ENCODE data around the gene NPIPB6.
"Not testable (repeated sequence)": the region's sequence is repeated elsewhere in the genome, so short reads cannot be mapped to it uniquely, and the experiment has no call there.

The NPIPB6 gene

DNA sequence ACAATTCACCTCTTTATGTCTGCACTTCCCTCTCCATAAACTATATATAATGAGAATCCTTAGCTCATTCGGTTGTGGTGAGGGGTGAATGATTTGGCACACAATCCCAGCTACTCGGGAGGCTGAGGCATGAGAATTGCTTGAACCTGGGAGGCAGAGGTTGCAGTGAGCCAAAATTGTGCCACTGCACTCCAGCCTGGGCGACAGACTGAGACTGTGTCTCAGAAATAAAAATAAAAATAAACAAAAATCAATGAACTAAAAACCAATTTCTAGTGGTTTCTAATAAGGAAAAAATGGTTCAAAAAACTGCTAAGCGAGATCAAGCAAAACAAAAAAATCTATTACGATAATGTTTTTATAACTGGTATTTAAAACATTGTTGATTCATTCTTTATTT is at the start of gene NPIPB6:
NPIPB6 (minus strand) TSS at position 101 of the 400 bp plus-strand sequence. CDS start 686 bp downstream, outside the sequence.
- not testable (repeated sequence) for H3K9ac ChIP-seq (ENCODE audit: low read length); H3K4me3 ChIP-seq (ENCODE audit: low read depth in 1 of 2, low read length in 2 of 2); H3K4me1 ChIP-seq (ENCODE audit: insufficient read depth, low read length); H3K27ac ChIP-seq (ENCODE audit: low read depth, low read length); H3K36me3 ChIP-seq (ENCODE audit: insufficient read depth, low read length); H3K27me3 ChIP-seq (ENCODE audit: control insufficient read depth in 1 of 2, insufficient read depth in 2 of 2, low read length in 2 of 2); H3K9me3 ChIP-seq (ENCODE audit: low read length)

DNA sequence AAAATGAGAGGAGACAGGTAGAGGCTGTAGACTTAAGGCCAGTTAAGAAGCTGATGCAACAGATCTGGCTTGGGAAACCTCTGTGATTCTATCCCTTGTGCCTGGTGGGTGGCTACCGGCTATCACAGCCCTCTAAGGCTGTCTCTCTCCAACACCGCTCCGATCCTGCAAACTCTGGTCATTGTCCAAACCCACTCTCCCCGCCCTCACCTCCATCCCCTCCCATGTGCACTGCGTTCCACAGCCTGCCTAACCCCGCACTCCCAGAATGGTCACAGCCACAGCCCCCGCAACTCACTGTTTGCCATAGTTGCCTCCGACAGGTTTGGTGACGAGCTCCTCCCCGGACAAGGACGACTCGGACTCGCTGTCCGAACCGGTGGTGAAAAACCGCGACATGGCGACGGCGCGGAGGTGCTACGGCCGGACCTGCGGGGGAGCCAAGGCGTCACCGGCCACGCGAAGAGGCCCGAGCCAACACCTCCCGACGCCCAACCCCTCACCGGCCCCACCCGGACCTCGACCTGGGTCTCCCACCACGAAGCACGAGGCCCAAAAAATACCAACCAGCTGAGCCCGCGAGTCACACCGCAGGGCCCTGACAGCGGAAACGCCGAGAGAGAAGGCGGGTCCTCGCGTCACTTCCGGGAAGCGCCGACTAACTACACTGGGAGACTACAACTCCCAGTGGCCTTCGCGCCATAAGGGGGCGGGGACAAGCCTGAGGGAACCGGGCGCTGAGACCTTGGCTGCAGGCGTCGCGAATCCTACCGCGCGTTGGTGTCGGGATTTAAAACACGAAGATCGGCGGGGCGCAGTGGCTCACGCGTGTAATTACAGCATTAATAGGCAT is 40.1 kb upstream of the NPIPB6 start, which contains the start of gene EIF3CL:
EIF3CL (minus strand) TSS at position 622 of the 853 bp plus-strand sequence; CDS start at position 399, 223 bp downstream.
- H3K36me3 ChIP-seq (ENCODE audit: insufficient read depth, low read length); H3K9ac ChIP-seq (ENCODE audit: low read length); H3K4me1 ChIP-seq (ENCODE audit: insufficient read depth, low read length); H3K4me3 ChIP-seq (ENCODE audit: low read depth in 1 of 2, low read length in 2 of 2); H3K27ac ChIP-seq (ENCODE audit: low read depth, low read length); H3K9me3 ChIP-seq (ENCODE audit: low read length); H3K27me3 ChIP-seq (ENCODE audit: control insufficient read depth in 1 of 2, insufficient read depth in 2 of 2, low read length in 2 of 2): not testable (repeated sequence)

DNA sequence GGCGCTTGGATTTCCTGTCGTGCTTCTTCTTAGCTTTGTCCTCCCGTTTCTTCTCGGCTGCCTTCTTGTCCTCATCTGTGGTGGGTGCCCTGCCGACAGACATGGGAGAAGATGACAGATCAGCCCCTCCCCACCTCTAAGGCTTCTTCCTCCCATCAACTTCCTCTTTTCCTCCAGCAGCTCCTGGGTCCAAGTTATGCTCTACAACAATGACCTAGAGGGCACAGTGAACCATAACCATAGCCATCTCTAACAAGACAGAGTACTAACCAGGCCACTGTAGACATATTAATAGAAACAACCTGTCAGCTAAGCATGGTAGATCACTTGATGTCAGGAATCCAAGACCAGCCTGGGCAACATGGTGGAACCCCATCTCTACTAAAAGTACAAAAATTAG is 28.7 kb upstream of the NPIPB6 start:
- H3K4me3 ChIP-seq (ENCODE audit: low read depth in 1 of 2, low read length in 2 of 2); H3K4me1 ChIP-seq (ENCODE audit: insufficient read depth, low read length); H3K27me3 ChIP-seq (ENCODE audit: control insufficient read depth in 1 of 2, insufficient read depth in 2 of 2, low read length in 2 of 2); H3K27ac ChIP-seq (ENCODE audit: low read depth, low read length); H3K9ac ChIP-seq (ENCODE audit: low read length); H3K9me3 ChIP-seq (ENCODE audit: low read length); H3K36me3 ChIP-seq (ENCODE audit: insufficient read depth, low read length): not testable (repeated sequence)

DNA sequence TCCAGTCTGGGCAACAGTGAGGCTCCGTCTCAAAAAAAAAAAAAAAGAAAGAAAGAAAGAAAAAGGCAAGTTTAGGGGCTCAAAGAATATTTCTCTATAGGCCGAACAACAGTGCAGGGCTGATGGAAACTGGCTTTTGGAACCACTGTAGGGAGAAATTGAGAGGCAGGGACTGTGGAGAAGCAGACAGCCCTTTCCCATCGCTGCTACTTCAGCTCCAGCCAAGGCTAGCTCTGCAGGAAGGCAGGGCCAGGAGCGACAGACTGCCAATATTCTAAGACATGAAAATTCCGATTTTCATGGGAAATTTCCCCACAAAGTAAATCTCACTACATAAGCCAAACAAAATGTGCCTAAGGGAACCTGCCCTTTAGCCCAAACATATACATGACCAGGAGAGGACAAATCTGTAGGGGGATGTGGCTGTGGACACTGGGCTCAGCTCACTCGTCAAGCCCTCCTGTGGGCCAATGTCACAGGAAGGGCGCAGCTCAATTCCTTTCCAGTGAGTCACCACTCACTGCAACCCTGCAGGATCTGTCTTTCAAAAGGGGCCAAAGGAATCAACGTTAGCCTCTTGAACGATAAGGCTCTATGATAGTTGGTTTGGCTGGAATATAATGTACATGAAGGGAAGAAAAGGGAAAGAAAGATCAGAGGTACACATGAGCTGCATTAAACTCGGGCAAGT is 19.0 kb upstream of the NPIPB6 start:
- not testable (repeated sequence) for H3K9me3 ChIP-seq (ENCODE audit: low read length); H3K27me3 ChIP-seq (ENCODE audit: control insufficient read depth in 1 of 2, insufficient read depth in 2 of 2, low read length in 2 of 2); H3K36me3 ChIP-seq (ENCODE audit: insufficient read depth, low read length); H3K4me1 ChIP-seq (ENCODE audit: insufficient read depth, low read length); H3K4me3 ChIP-seq (ENCODE audit: low read depth in 1 of 2, low read length in 2 of 2); H3K27ac ChIP-seq (ENCODE audit: low read depth, low read length); H3K9ac ChIP-seq (ENCODE audit: low read length)

DNA sequence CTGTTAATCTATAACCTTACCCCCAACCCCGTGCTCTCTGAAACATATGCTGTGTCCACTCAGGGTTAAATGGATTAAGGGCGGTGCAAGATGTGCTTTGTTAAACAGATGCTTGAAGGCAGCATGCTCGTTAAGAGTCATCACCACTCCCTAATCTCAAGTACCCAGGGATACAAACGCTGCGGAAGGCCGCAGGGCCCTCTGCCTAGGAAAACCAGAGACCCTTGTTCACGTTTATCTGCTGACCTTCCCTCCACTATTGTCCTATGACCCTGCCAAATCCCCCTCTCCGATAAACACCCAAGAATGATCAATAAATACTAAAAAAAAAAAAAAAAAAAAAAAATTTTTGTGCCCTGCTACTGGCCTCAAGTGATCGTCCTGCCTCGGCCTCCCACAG is 14.5 kb upstream of the NPIPB6 start:
- H3K4me3 ChIP-seq (ENCODE audit: low read depth in 1 of 2, low read length in 2 of 2); H3K4me1 ChIP-seq (ENCODE audit: insufficient read depth, low read length); H3K9ac ChIP-seq (ENCODE audit: low read length); H3K9me3 ChIP-seq (ENCODE audit: low read length); H3K27me3 ChIP-seq (ENCODE audit: control insufficient read depth in 1 of 2, insufficient read depth in 2 of 2, low read length in 2 of 2); H3K27ac ChIP-seq (ENCODE audit: low read depth, low read length); H3K36me3 ChIP-seq (ENCODE audit: insufficient read depth, low read length): not testable (repeated sequence)

DNA sequence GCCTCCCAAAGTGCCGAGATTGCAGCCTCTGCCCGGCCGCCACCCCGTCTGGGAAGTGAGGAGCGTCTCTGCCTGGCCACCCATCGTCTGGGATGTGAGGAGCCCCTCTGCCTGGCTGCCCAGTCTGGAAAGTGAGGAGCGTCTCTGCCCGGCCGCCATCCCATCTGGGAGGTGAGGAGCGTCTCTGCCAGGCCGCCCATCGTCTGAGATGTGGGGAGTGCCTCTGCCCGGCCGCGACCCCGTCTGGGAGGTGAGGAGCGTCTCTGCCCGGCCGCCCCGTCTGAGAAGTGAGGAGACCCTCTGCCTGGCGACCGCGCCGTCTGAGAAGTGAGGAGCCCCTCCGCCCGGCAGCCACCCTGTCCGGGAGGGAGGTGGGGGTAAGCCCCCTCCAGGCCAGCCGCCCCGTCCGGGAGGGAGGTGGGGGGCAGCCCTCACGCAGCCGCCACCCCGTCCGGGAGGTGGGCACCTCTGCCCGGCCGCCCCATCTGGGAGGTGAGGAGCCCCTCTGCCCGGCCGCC is 13.9 kb upstream of the NPIPB6 start:
- not testable (repeated sequence) for H3K27me3 ChIP-seq (ENCODE audit: control insufficient read depth in 1 of 2, insufficient read depth in 2 of 2, low read length in 2 of 2); H3K4me3 ChIP-seq (ENCODE audit: low read depth in 1 of 2, low read length in 2 of 2); H3K9me3 ChIP-seq (ENCODE audit: low read length)

DNA sequence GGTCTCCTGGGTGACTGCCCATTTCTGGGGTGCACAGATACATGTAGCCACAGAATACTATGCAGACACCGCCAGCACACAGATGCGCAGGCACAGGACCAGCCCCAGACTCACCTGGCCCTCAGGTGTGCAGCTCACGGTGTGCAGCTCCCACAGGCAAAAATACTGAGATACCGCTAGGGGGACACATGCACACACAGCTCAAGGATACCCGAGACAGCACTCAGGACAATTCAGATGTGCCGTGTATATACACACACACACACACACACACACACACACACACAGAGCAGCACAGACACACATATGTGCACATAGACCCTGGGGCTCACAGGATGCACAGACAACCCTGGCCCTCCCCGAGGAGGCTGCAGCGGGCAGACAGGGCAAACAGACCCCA is 11.8 kb upstream of the NPIPB6 start:
- H3K9ac ChIP-seq (ENCODE audit: low read length); H3K27me3 ChIP-seq (ENCODE audit: control insufficient read depth in 1 of 2, insufficient read depth in 2 of 2, low read length in 2 of 2): not testable (repeated sequence)

More for the DNA sequence above, 13.9 kb upstream of the NPIPB6 start:
- not testable (repeated sequence) for H3K4me1 ChIP-seq (ENCODE audit: insufficient read depth, low read length); H3K9ac ChIP-seq (ENCODE audit: low read length); H3K36me3 ChIP-seq (ENCODE audit: insufficient read depth, low read length); H3K27ac ChIP-seq (ENCODE audit: low read depth, low read length)

DNA sequence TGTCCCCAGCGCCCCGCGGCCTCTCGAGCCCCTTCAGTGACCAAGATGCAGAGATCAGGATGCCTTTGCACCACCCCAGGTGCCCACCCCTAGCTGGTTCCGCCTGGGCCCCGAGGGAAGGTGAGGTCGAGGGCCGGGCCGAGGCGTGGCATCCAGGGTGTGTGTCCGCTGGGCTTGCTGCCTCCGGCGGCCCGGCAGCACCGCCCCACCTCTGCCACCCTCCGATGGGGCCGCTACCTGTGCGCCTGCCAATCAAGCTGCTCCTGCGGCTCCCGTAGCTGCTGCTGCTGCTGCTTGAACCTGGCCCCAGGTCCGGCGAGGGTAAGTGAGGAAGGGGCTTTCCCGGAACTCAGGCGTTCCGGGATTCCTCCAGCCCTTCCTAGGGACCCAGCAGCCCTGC is 11.0 kb upstream of the NPIPB6 start:
- not testable (repeated sequence) for H3K9ac ChIP-seq (ENCODE audit: low read length); H3K4me3 ChIP-seq (ENCODE audit: low read depth in 1 of 2, low read length in 2 of 2); H3K36me3 ChIP-seq (ENCODE audit: insufficient read depth, low read length); H3K27ac ChIP-seq (ENCODE audit: low read depth, low read length); H3K4me1 ChIP-seq (ENCODE audit: insufficient read depth, low read length); H3K27me3 ChIP-seq (ENCODE audit: control insufficient read depth in 1 of 2, insufficient read depth in 2 of 2, low read length in 2 of 2); H3K9me3 ChIP-seq (ENCODE audit: low read length)

More for the DNA sequence above, 11.8 kb upstream of the NPIPB6 start:
- H3K4me3 ChIP-seq (ENCODE audit: low read depth in 1 of 2, low read length in 2 of 2); H3K27ac ChIP-seq (ENCODE audit: low read depth, low read length); H3K36me3 ChIP-seq (ENCODE audit: insufficient read depth, low read length); H3K9me3 ChIP-seq (ENCODE audit: low read length); H3K4me1 ChIP-seq (ENCODE audit: insufficient read depth, low read length): not testable (repeated sequence)

DNA sequence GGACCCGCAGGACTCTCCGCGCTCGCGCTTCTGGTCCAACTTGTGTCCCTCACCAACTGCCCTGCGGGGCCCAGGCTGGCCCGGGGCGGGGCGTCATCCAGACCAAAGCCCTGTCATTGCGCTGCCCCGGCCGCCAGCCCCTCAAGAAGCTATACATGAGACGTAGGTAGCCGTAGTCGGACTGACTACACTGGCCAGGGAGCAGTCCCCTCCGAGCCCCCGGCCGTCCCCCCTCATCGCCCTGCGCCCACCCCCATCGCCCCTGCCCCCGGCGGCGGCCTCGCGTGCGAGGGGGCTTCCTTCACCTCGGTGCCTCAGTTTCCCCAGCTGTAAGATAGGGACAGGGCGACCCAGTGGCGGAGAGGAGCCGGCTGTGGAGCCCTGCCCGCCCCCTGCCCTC is 4.6 kb upstream of the NPIPB6 start:
- H3K36me3 ChIP-seq (ENCODE audit: insufficient read depth, low read length); H3K27ac ChIP-seq (ENCODE audit: low read depth, low read length); H3K27me3 ChIP-seq (ENCODE audit: control insufficient read depth in 1 of 2, insufficient read depth in 2 of 2, low read length in 2 of 2); H3K4me1 ChIP-seq (ENCODE audit: insufficient read depth, low read length); H3K9me3 ChIP-seq (ENCODE audit: low read length); H3K9ac ChIP-seq (ENCODE audit: low read length); H3K4me3 ChIP-seq (ENCODE audit: low read depth in 1 of 2, low read length in 2 of 2): not testable (repeated sequence)

DNA sequence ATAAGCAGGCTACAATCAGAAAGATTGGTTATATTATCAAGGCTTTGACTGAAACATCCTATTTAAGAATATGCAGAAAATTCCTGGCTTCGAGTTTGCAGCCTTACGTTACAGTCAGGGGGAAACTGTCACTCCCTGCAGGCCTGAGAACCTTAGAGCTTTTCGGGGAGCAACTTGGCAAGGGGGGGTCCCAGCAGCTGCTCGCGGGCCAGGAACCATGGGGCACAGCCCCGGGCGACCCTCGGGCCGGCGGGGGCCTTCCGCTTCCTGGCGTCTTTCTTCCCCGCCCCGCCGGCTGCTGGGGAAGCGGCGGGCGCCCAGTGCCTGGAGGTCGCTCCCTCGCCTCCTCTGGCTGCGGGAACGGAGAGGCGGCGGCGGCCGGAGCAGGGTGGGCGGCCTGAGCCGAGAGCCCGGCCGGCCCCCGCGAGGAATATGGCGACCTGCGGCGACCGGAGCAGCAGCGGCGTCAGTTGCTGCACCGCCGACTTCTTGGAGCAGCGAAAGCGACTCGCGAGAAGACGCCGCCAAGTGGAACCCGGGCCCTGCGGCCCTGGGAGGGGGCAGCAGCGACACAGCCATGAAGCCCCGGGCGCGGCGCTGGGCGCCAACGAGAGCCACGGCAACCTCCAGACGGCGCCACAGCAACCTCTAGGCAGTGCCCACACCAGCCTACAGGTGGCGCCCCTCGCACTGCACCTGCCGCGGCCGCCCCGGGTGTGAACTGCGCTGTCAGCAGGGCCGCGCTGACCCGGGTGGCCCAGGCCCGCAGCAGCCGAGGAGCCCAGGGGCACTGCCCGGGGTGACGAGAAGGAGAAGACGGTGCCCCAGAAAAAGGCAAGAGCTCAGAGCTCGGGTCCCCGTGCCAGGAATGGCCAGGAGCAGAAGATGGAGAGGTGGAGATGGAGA is 1.2 kb upstream of the NPIPB6 start:
- not testable (repeated sequence) for H3K9me3 ChIP-seq (ENCODE audit: low read length); H3K4me3 ChIP-seq (ENCODE audit: low read depth in 1 of 2, low read length in 2 of 2); H3K27me3 ChIP-seq (ENCODE audit: control insufficient read depth in 1 of 2, insufficient read depth in 2 of 2, low read length in 2 of 2)

DNA sequence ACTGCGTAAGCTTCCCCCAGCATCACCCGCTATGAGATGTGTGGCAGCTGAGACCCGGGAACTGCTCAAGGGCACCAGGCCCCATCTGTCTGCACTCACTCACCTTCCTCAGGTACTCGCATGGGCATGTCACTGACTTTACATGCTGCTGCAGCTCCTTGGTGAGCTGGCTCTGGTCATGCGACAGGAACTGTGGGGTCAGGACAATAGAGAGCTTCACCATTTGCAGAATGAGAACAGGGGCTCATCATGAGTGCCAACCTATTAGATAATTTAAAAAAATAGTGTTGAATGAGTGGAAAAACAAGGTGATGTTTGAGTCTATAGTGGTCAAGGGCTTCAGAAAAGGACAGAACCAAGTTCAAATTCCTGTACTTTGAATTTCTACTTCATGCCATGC is 708 bp downstream of the NPIPB6 start:
- H3K4me3 ChIP-seq (ENCODE audit: low read depth in 1 of 2, low read length in 2 of 2); H3K27me3 ChIP-seq (ENCODE audit: control insufficient read depth in 1 of 2, insufficient read depth in 2 of 2, low read length in 2 of 2); H3K9ac ChIP-seq (ENCODE audit: low read length); H3K27ac ChIP-seq (ENCODE audit: low read depth, low read length); H3K9me3 ChIP-seq (ENCODE audit: low read length); H3K4me1 ChIP-seq (ENCODE audit: insufficient read depth, low read length); H3K36me3 ChIP-seq (ENCODE audit: insufficient read depth, low read length): not testable (repeated sequence)

More for the DNA sequence above, 1.2 kb upstream of the NPIPB6 start:
- not testable (repeated sequence) for H3K36me3 ChIP-seq (ENCODE audit: insufficient read depth, low read length); H3K27ac ChIP-seq (ENCODE audit: low read depth, low read length); H3K9ac ChIP-seq (ENCODE audit: low read length); H3K4me1 ChIP-seq (ENCODE audit: insufficient read depth, low read length)
